GM19455 (cell line): ENCODE data around the gene ANXA6.

Source experiments
- ATAC-seq: cut with Tn5 transposase; IDR thresholded peaks from one replicate; pipeline ENCODE4 v1.9.1; 2021; ENCODE audit not compliant: unreplicated experiment

ANXA6 gene

DNA sequence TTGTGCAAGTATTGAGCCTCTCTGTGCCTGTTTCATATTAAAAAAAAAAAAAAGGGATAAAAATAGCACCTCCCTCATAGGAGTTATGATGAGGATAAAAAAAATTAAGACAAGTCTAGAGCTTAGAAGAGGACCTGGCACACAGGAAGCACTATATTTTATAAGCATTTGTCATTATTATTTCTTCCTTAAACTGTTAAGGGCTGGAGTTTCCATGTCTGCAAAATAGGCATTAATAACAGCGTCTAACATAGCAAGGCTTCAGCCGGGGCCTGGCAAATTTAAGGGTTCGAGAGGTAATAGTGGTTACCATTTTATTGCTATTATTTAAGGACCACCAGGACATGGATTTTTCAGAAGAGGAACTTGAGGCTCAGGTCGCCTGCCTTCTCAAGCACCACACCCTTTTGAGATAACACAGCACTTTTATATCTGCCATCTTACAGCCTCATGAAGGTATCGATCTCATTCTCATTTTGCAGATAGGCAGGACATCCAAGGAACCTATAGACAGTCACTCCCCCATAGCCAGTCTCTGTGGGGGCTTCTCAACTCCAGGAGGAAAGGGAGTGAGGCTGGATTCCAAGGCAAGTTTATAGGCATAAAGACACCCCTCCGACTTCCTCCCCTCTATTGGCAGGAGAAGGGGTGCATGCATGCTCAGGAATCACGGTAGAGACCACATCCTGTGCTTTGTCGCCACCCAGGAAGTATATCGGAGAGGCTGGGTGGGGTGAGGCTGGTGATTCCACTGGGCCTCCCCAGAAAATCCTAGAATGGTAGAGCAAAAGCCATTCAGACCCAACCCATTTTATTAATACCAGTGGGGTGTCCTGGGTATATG is 2.4 kb downstream of the ANXA6 start:
- ATAC-seq: peak; percentile 28

DNA sequence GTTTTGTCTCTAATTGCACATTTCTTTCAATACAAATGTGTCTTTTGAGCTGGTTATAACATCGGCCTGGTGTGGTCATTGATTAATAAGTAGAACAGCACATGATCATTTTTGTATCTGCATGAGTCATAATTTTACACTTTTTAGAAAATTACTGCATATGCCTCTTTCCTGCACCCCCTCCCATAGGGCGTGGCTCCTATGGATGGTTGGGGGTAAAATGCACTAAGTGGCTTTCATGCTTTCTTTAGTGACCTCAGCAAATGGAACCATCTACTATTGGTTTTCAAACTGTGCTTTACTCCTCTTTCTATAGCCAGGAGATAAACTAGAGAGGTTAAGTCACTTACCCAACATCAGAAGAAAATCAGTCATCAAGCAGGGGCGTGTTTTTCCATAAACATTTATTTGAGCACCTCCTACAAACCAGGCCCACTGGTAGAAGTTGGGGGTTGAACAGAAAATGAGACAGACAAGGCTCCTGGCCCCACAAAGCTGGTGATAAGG is 3.8 kb downstream of the ANXA6 start:
- ATAC-seq: no peak

DNA sequence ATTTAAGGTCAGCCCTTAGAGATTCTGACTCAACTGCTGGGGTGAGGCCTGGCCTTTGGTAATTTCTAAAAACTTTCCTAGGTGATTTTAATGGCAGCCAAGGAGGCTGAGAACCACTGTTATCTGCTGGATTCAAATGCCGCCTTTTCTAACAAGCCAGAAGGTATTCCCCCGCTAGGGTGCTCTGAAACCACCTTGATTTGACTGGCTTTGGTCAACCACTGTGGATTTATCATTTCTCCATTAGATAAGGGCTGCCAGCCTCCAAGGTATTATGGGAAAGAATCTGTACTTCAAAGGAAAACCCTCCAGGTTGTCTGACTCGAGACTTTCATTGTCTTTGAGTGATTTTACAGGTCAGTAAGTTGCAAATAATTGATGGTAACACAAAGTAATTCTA is 4.3 kb downstream of the ANXA6 start:
- no peak for ATAC-seq

GRCh38 chr5:151151793-151152192 is 5.8 kb downstream of the ANXA6 start:
- no peak for ATAC-seq

- ATAC-seq: no peak
Observed at GRCh38 chr5:151151263-151151660, 6.3 kb downstream of the ANXA6 start.

DNA sequence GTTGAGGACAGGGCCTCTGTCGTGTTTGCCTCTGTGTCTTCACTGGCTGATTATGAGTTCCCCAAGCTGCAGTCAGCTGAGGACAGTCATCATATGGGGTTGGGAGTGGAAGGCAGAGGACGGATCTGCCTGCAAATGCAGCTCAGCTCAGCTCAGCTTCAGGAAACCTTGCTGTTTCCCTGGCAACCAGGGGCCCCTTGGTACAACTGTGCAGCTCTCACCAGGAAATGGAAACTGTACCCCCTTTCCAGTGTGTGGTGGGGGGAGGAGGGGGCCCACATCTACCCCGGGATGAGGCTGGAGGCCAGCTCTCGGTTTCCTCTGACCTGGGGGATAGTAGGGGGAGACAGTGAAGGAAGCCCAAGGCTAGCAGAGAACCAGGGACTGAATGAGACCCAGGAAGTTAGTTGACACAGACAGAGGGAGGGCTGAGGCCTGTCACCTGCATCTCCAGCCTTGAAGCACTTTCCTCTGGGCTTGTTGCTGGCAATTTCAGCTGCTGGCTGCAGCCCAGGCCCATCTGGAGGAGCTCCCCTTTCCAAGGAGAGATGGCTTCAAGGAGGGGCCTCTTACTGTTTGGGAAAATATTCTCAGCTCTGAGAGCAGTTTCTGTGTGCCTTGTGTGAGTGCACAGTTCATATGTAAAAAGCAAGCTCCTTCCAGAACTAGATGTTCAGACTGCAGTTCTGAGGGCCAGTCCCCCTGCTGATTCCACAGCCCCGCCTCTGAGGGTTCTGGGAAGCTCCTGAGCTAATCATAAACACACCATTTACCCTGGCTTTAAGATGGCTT is 6.9 kb downstream of the ANXA6 start:
- ATAC-seq: peak; percentile 47

GRCh38 chr5:151148583-151148982 is 9.0 kb downstream of the ANXA6 start:
- ATAC-seq: no peak

DNA sequence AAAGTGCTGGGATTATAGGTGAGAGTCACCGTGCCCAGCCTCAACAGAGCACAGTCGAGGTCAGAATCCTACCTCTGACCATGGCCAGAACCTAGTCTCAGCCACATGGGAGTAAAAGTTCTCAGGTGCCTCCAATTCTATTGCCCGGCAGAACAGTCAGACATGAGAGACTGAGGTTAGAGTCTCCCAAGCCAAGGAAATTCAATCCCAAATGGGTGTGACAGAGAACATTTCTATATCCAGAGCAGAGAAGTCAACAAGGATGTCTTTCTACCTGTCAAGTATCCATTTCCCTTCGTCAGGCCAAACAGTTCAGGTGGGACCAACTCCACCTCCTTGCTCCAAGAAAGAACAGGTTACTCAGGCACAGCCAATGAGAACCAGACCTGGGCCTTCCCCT is 10.5 kb downstream of the ANXA6 start:
- ATAC-seq: no peak

- ATAC-seq: no peak
Observed at GRCh38 chr5:151146061-151146460, 11.5 kb downstream of the ANXA6 start.

- ATAC-seq: no peak
Observed at GRCh38 chr5:151144922-151145321, 12.7 kb downstream of the ANXA6 start.

GRCh38 chr5:151144275-151144674 is 13.3 kb downstream of the ANXA6 start:
- ATAC-seq: no peak

DNA sequence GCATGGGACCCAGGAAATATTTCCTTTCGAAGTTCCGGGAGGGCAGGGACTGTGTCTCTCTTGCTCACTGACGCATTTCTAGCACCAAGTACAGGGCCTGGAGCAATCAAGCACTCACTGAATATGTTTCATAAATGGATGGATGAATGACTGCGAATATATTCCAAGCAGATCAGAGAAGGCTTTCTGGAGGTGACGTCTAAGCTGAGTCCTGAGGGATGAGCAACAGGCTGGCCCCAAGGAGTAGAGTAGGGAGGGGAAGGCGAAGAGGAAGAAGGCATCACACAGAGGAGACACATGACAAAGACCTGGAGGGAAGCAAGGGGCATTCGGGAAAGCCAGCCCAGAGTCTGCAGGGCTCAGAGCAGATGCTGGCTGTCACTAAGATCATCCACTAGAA is 13.9 kb downstream of the ANXA6 start:
- ATAC-seq: no peak

- no peak for ATAC-seq
Observed at GRCh38 chr5:151142933-151143332, 14.6 kb downstream of the ANXA6 start.

- peak; percentile 78 for ATAC-seq
Observed at GRCh38 chr5:151141535-151141934, 16.0 kb downstream of the ANXA6 start.

DNA sequence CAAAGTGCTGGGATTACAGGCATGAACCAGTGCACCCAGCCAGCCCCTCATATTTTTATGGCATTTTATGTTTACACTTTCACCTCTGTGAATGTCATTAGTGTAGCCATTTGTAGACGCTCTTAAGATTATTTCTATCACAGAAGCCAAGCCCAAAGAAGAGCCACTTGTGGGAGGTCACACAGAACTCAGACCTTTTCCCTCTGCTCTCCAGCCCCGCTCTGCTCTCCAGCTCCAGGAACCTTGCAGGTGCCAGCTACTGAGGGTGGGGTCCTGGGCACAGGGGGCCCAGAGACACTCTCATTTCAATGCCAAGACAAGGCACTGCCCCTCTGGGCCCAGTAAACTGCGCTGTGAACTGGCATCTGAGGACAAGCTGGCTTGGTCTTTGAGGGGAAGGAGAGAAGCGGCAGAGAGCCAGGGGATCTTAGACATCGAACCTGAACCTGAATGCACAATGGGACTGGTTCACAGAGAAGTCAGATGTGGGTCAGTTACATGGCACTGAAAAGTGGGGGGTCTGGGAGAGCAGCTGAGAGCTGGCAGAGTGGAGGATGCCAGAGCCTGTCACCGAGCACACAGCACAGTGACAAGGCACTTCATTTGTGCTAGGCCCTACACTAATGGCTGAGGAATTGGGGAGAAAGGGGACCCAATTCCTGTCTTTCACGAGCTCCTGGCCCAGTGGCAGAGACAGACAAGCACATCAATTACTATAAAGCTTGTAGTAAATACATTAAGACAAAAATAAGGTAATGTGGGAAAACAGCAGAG is 16.7 kb downstream of the ANXA6 start:
- ATAC-seq: no peak

DNA sequence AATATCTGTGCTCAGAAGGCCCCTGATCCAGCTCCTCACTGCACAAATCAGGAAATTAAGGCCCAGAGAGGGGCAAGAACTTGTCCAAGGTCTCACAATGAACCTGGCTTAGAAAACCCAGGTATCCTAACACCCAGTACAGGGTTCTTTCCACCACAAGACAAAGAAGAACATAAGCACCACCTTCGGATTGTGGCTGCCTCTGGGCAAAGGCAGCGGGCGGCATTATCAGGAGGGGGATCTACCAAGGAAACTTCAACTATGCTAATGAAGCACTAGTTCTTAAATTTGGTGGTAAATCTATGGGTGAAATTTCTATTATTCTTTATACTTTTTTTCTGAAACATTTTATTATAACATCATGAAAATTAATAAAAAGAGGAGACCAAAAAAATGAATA is 17.9 kb downstream of the ANXA6 start:
- ATAC-seq: no peak

DNA sequence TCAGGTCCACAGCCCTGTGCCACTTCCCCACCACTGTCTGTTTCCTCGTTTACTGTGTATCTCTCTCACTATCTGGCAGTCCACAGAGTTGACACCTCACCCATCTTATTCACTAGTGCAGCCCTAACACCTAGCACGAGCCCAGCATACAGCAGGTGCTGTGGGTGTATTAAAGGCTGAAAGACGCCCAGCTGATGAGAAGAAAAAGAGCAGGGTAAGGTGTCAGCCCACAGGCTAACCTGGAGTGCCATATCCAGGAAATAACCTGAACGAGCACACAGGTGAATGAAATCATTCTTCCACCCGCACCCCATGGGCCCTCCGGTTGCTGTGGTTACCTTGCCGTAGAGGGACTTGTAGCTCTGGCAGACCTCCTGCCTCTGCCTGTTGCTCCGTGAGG is 18.6 kb downstream of the ANXA6 start:
- no peak for ATAC-seq

GRCh38 chr5:151138114-151138513 is 19.5 kb downstream of the ANXA6 start:
- no peak for ATAC-seq

DNA sequence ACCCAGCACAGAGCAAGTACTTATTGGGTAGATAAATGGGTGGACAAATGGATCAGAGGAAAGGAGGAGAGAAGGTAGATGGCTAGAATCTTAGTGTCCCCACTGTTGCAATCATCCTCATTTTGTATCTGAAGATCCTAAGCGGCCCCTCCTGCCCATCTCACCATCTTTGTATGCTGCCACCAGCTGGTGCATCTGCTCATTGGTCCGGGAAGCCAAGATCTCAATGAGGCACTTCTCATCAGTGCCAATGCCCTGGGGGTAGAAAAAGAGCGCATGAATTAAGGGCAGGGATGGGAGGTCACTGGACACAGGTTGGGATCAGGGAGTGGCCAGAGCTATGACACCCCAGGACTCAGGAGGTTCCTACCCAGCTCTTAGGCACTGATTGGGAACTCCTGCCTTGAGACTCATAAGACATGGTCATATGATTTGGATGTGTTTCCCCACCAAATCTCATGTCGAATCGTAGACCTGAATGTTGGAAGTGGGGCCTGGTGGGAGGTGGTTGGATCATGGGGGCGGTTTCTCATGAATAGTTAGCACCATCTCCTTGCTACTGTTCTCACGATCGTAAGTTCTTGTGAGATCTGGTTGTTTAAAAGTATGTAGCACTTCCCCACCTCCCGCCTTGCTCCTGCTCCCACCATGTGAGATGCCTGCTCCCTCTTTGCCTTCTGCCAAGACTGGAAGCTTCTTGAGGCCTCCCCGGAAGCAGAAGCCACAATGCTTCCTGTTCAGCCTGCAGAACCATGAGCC is 20.3 kb downstream of the ANXA6 start:
- no peak for ATAC-seq

DNA sequence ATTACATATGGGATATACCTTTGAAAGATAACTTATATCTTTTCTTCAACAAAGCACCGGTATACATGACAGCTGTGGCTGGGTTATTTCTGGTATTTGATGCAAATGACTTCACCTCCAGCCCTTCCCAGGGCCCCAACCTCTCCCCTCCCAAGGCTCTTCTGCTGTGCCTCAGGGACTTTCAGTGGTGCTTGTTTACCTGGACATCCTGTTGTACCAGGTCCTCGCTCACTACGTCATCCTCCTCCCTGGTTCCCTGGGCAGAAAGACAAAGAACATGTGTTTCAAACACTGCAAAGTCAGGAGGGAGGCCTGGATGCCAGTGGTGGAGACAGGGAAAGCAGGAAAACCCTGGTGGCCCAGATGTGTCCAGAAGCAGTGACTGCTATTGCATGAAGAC is 23.4 kb downstream of the ANXA6 start:
- peak; percentile 73 for ATAC-seq

- ATAC-seq: no peak
Observed at GRCh38 chr5:151132963-151133362, 24.6 kb downstream of the ANXA6 start.
